Epidermal melanocyte (primary cell): Measurements from ENCODE around the gene KIF12.
"Not testable (repeated sequence)": the region's sequence is repeated elsewhere in the genome, so short reads cannot be mapped to it uniquely, and the experiment has no call there.

Source experiments
- DNase-seq: peaks from one replicate; pipeline ENCODE4 v3.0.0; 2011; ENCODE audit warnings: low spot score; ENCODE audit not compliant: insufficient read length

The KIF12 gene

DNA sequence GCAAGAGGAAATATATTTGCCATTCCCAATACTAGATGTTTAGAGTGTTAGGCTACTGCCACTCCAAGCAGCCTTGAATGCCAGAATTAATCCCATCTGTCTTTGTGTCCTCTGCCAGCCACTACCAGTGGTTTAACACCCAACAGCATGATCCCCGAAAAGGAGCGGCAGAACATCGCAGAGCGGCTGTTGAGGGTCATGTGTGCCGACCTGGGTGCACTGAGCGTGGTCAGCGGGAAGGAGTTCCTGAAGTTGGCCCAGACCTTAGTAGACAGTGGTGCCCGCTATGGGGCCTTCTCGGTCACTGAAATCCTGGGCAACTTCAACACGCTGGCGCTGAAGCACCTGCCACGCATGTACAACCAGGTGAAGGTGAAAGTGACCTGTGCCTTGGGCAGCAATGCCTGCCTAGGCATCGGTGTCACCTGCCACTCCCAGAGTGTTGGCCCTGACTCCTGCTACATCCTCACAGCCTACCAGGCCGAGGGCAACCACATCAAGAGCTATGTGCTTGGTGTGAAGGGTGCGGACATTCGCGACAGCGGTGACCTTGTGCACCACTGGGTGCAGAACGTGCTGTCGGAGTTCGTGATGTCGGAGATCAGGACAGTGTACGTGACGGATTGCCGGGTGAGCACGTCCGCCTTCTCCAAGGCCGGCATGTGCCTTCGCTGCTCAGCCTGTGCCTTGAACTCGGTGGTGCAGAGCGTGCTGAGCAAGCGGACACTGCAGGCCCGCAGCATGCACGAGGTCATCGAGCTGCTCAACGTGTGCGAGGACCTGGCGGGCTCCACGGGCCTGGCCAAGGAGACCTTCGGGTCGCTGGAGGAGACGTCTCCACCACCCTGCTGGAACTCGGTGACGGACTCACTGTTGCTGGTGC, 50.3 kb downstream of the KIF12 start:
- DNase-seq = no peak

DNA sequence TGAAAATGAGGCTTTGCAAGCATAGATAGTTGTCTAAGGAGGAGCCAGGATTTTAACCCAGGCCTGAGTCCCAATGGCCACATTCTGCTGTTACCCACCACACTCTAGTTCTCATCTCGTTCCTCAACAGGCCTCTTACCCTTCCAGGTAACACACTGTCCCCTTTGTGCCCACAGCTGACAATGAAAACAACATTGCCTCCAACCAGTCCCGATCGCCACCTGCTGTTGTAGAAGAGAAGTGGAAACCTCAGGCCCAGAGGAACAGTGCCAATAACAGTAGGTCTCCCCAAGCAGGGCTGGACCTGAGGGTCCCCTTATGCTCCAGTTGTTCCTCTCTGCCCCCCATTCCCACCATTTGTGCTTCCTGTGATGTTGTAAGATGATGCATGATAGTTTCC, 51.4 kb downstream of the KIF12 start:
- DNase-seq = no peak

DNA sequence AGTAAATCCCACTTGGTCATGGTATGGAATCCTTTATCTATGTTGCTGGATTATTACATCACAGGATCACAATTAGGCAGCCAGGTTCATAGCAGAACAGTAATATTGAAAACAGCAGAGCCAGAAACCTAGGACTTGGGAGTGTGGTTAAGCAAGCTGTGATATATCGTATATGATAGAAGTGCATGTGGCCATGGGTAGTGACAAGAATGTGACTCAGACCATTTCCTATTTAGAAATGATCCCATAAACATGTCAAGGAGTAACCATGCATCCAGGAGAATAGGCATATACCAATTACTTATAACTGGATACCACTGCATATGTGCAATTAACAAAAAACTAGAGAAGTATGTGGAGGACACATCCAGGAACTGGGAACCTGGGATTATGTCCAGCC, 52.2 kb downstream of the KIF12 start:
- no peak for DNase-seq

DNA sequence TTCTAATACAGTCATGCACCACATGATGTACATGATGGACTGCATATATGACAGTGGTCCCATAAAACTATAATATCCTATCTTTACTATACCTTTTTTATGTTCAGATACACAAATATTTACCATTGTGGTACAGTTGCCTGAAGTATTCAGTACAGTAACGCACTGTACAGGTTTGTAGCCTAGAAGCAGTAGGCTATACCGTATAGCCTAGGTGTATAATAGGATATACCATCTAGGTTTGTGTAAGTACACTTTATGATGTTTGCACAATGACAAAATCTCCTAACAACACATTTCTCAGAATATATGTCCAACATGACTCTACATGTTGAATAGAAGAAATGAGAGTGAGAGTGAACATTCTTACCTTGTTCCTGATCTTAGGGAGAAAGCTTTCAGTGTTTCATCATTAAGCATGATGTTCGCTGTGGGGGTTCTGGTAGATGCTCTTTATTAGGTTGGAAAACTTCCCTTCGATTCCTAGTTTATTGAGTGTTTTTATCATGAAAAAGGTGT, 52.8 kb downstream of the KIF12 start:
- DNase-seq = no peak

DNA sequence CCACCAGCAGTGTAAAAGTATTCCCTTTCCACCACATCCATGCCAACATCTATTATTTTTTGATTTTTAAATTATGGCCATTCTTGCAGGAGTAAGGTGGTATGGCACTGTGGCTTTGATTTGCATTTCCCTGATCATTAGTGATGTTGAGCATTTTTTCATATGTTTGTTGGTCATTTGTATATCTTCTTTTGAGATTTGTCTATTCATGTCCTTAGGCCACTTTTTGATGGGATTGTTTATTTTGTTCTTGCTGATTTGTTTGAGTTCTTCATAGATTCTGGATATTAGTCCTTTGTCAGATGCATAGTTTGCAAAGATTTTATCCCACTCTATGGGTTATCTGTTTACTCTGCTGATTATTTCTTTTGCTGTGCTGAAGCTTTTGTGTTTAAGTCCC, 55.4 kb downstream of the KIF12 start:
- DNase-seq = not testable (repeated sequence)
